ENCODE measurements around the gene PRRC2B. TPM values are rescaled to one million over a fixed set of nuclear protein-coding genes. Genes with fewer than 3 reads are reported as not detected.
"Not testable (repeated sequence)": the region's sequence is repeated elsewhere in the genome, so short reads cannot be mapped to it uniquely, and the experiment has no call there.

Gene PRRC2B
- total RNA-seq, 2 donors from 2014 or later: 148 to 151 TPM

- intact Hi-C loops (cut with DNase I): no loop called here
- DNase-seq (ENCODE audit: low spot score): no peak
Measured at GRCh38 chr9:131382850-131383729, 10.8 kb upstream of the PRRC2B start.

GRCh38 chr9:131385296-131385695, 8.6 kb upstream of the PRRC2B start:
- no peak for DNase-seq (ENCODE audit: low spot score)
- intact Hi-C loops (cut with DNase I): no loop called here

GRCh38 chr9:131386281-131386680, 7.6 kb upstream of the PRRC2B start:
- no peak for DNase-seq (ENCODE audit: low spot score)
- intact Hi-C loops (cut with DNase I): no loop called here

- DNase-seq (ENCODE audit: low spot score): no peak
- intact Hi-C loops (cut with DNase I): no loop called here
Measured at GRCh38 chr9:131387394-131387793, 6.5 kb upstream of the PRRC2B start.

- intact Hi-C loops (cut with DNase I): loop anchor here in 1 of 2 donors (10.0 kb wide), 1 partner anchor 84 kb away; no protein-coding TSS in a partner anchor
- DNase-seq (ENCODE audit: low spot score): no peak
Measured at GRCh38 chr9:131391020-131391419, 2.9 kb upstream of the PRRC2B start.

- no peak for DNase-seq (ENCODE audit: low spot score)
- intact Hi-C loops (cut with DNase I): loop anchor here in 1 of 2 donors (10.0 kb wide), 1 partner anchor 83 kb away; no protein-coding TSS in a partner anchor
Measured at GRCh38 chr9:131391504-131391903, 2.4 kb upstream of the PRRC2B start.

GRCh38 chr9:131394464-131395156, 724 bp downstream of the PRRC2B start:
- DNase-seq (ENCODE audit: low spot score): peak; percentile 85
- intact Hi-C loops (cut with DNase I): loop anchor here in 1 of 2 donors (10.0 kb wide), 1 partner anchor 80 kb away; no protein-coding TSS in a partner anchor

GRCh38 chr9:131395157-131396098, 1.5 kb downstream of the PRRC2B start:
- intact Hi-C loops (cut with DNase I): loop anchor here in 1 of 2 donors (10.0 kb wide), 1 partner anchor 79 kb away; no protein-coding TSS in a partner anchor
- DNase-seq (ENCODE audit: low spot score): no peak

GRCh38 chr9:131396099-131396479, 2.2 kb downstream of the PRRC2B start:
- DNase-seq (ENCODE audit: low spot score): not testable (repeated sequence)
- intact Hi-C loops (cut with DNase I): loop anchor here in 1 of 2 donors (10.0 kb wide), 1 partner anchor 79 kb away; no protein-coding TSS in a partner anchor

- no peak for DNase-seq (ENCODE audit: low spot score)
- intact Hi-C loops (cut with DNase I): loop anchor here in 1 of 2 donors (10.0 kb wide), 1 partner anchor 78 kb away; no protein-coding TSS in a partner anchor
Measured at GRCh38 chr9:131396626-131397025, 2.7 kb downstream of the PRRC2B start.

GRCh38 chr9:131397100-131397790, 3.4 kb downstream of the PRRC2B start:
- DNase-seq (ENCODE audit: low spot score): no peak
- intact Hi-C loops (cut with DNase I): loop anchor here in 1 of 2 donors (10.0 kb wide), 1 partner anchor 78 kb away; no protein-coding TSS in a partner anchor

GRCh38 chr9:131398204-131398603, 4.3 kb downstream of the PRRC2B start:
- DNase-seq (ENCODE audit: low spot score): no peak
- intact Hi-C loops (cut with DNase I): loop anchor here in 1 of 2 donors (10.0 kb wide), 1 partner anchor 77 kb away; no protein-coding TSS in a partner anchor

GRCh38 chr9:131399972-131400371, 6.1 kb downstream of the PRRC2B start:
- intact Hi-C loops (cut with DNase I): loop anchor here in 1 of 2 donors (10.0 kb wide), 1 partner anchor 75 kb away; no protein-coding TSS in a partner anchor
- DNase-seq (ENCODE audit: low spot score): no peak

- DNase-seq (ENCODE audit: low spot score): no peak
- intact Hi-C loops (cut with DNase I): no loop called here
Measured at GRCh38 chr9:131400627-131401026, 6.7 kb downstream of the PRRC2B start.

- intact Hi-C loops (cut with DNase I): no loop called here
Measured at GRCh38 chr9:131402073-131402472, 8.2 kb downstream of the PRRC2B start.

GRCh38 chr9:131402738-131403492, 9.0 kb downstream of the PRRC2B start:
- DNase-seq (ENCODE audit: low spot score): peak; percentile 96
- intact Hi-C loops (cut with DNase I): no loop called here

More at GRCh38 chr9:131402073-131402472, 8.2 kb downstream of the PRRC2B start:
- DNase-seq (ENCODE audit: low spot score): no peak

GRCh38 chr9:131403493-131403773, 9.5 kb downstream of the PRRC2B start:
- no peak for DNase-seq (ENCODE audit: low spot score)
- intact Hi-C loops (cut with DNase I): no loop called here

GRCh38 chr9:131404581-131404980, 10.7 kb downstream of the PRRC2B start:
- intact Hi-C loops (cut with DNase I): no loop called here
- no peak for DNase-seq (ENCODE audit: low spot score)

All from posterior vena cava (tissue), 2 donors.